Upper lobe of left lung (tissue), 6 donors: ENCODE results near the gene IPO11. TPM values are rescaled to one million over a fixed set of nuclear protein-coding genes. Genes with fewer than 3 reads are reported as not detected.
A peak's percentile ranks its signal among the peaks of the same experiment; 100 is the strongest.

ENCODE experiments used
- ATAC-seq, 2 donors: fragments of 200-7000 bp; cut with Tn5 transposase; one replicate each; pipeline ENCODE4 v1.9.1; 2022; ENCODE audit warnings: mild to moderate bottlenecking in 2 of 2, moderate library complexity in 2 of 2; ENCODE audit not compliant: low FRiP score in 2 of 2
- DNase-seq, 2 donors: peaks; one replicate each; pipeline ENCODE4 v3.0.0-alpha.2; 2019 to 2020
- H3K27ac ChIP-seq, 4 donors: fragments of 200-600 bp; sonication (generic); one replicate each; pipeline ENCODE4 v1.5.1; 2016 to 2019
- H3K27me3 ChIP-seq, 4 donors: fragments of 200-600 bp; sonication (generic); one replicate each; pipeline ENCODE4 v1.5.1; 2017 to 2019
- H3K36me3 ChIP-seq, 4 donors: fragments of 200-600 bp; sonication (generic); one replicate each; pipeline ENCODE4 v1.5.1; 2016 to 2019
- H3K4me1 ChIP-seq, 4 donors: fragments of 200-600 bp; sonication (generic); one replicate each; pipeline ENCODE4 v1.5.1; 2018 to 2019
- H3K4me3 ChIP-seq, 4 donors: fragments of 200-600 bp; sonication (generic); one replicate each; pipeline ENCODE4 v1.5.1; 2017 to 2019; ENCODE audit warnings: mild to moderate bottlenecking in 2 of 4, moderate library complexity in 1 of 4
- H3K9me3 ChIP-seq, 4 donors: fragments of 200-600 bp; sonication (generic); one replicate each; pipeline ENCODE4 v1.5.1; 2018 to 2019
- EP300 ChIP-seq, 4 donors: sonication (generic); formaldehyde crosslinking; IDR thresholded peaks; one replicate each; pipeline ENCODE4 v1.5.1; 2017; ENCODE audit warnings: antibody characterized with exemption in 4 of 4, control low read depth in 2 of 4
- POLR2A ChIP-seq, 4 donors: fragments of 450-650 bp; IDR thresholded peaks; one replicate each; pipeline ENCODE4 v1.5.1; 2016 to 2017; ENCODE audit warnings: antibody characterized with exemption in 4 of 4, mild to moderate bottlenecking in 2 of 4
- POLR2AphosphoS5 ChIP-seq, 2 donors: sonication (generic); formaldehyde crosslinking; IDR thresholded peaks; one replicate each; pipeline ENCODE4 v1.5.1; 2017; ENCODE audit warnings: antibody characterized with exemption in 2 of 2
- WGBS, 2 donors: methylation state at CpG; one replicate each; pipeline ENCODE4 v1.1.5; 2017 to 2018; 5-methylcytosine and 5-hydroxymethylcytosine counted together
- total RNA-seq, 6 donors: library from RNA; depleted of rRNA in 4 of 6; stranded (reverse); fragments of >200 nt in 4 of 6; gene quantifications; one replicate each; pipeline versions ENCODE4 v1.1.0 to v1.2.1, GENCODE V29; 2016 to 2021
- TF ChIP-seq, protein P1 (sequence below), 6 experiments: fragments of 450-650 bp in 4 of 6; fragments of 200-600 bp in 2 of 6; sonication (generic) in 2 of 6; IDR thresholded peaks; one replicate each; pipeline ENCODE4 v1.5.1; 2016 to 2019; ENCODE audit warnings: antibody characterized with exemption in 6 of 6
- donor health status: DM: no; HTN: no; CAD: no; lungs with moderate emphysema.
- donor health status: DM: no; HTN: yes; CAD: no; lungs with severe emphysema.

IPO11 gene
- total RNA-seq, 6 donors from 2014 or later: 12.2 to 40.4 (median 18.8) TPM

DNA sequence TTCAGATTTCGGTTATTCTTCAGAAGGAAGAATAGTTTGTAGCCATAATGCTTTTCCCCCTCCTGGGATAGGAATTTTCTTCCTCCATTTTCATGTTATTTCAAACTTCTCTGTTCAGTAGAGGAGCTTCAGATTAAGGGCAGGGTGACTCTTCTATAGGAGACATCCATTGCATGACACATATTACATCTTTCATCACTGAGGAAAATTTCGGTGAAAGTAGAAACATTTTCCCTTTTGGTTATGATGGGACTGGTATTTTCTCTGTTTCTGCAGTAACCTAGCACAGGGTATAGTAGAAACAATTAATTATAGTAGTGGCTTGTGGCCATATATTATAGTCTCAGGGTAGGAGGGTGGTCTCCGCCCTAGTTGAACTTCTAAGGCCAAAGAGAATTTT lies 1.1 kb downstream of the IPO11 start:
- no peaks in the 10 kb centered on the region for H3K36me3 ChIP-seq
- no peak for DNase-seq
- H3K27ac ChIP-seq: no peak overlapping the region
- no peak for ATAC-seq
- H3K4me1 ChIP-seq: peaks cover 9 to 18% (median 14%) of the 10 kb centered on the region in 4 donors
- no peak for TF ChIP-seq EP300 (IDR thresholded peaks at IDR 0.05)
- TF ChIP-seq, protein P1, sequence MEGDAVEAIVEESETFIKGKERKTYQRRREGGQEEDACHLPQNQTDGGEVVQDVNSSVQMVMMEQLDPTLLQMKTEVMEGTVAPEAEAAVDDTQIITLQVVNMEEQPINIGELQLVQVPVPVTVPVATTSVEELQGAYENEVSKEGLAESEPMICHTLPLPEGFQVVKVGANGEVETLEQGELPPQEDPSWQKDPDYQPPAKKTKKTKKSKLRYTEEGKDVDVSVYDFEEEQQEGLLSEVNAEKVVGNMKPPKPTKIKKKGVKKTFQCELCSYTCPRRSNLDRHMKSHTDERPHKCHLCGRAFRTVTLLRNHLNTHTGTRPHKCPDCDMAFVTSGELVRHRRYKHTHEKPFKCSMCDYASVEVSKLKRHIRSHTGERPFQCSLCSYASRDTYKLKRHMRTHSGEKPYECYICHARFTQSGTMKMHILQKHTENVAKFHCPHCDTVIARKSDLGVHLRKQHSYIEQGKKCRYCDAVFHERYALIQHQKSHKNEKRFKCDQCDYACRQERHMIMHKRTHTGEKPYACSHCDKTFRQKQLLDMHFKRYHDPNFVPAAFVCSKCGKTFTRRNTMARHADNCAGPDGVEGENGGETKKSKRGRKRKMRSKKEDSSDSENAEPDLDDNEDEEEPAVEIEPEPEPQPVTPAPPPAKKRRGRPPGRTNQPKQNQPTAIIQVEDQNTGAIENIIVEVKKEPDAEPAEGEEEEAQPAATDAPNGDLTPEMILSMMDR (IDR thresholded peaks at IDR 0.05): no peak
- TF ChIP-seq POLR2A (IDR thresholded peaks at IDR 0.05): no peak
- TF ChIP-seq POLR2AphosphoS5 (IDR thresholded peaks at IDR 0.05): no peak
- 46 to 64% methylated on average over 3 of the region's 3 CpGs for WGBS, 2 donors
- H3K4me3 ChIP-seq: peak overlapping the region in 3 of 4 donors; percentile 83 to 99 (median 89)
- H3K9me3 ChIP-seq: no peaks in the 10 kb centered on the region
- H3K27me3 ChIP-seq: no peaks in the 10 kb centered on the region

DNA sequence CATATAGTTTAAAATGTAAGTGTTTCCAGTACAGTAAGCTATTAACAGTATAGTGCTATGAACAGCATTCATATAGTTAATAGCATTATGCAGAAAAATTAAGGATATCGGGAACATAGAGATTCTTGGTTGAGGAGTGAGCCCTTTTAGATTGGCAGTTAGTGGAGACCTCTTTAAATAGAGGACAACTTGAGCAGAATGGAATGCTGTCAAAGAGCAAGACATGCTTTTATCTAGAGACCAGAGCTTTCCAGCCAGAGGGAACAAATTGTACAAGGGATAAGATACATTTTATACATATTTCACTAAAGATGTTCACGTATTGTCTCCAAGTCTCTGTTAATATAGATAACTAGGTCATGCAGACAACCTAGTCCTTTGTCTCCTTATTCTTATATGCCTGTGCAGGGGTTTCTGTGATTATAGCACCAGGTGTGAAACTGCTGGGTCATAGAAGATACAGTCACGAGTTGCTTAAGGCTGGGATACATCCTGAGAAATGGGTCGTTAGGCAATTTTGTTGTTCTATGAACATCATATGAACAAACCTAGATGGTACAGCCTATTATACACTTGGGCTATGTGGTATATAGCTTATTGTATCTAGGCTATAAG lies 6.0 kb downstream of the IPO11 start:
- H3K36me3 ChIP-seq: no peaks in the 10 kb centered on the region
- WGBS, 2 donors: 86 to 90% methylated on average over 4 of the region's 4 CpGs
- peaks cover 4 to 13% (median 5%) of the 10 kb centered on the region in 4 donors for H3K4me1 ChIP-seq
- H3K9me3 ChIP-seq: no peaks in the 10 kb centered on the region
- DNase-seq: no peak
- no peak overlapping the region for H3K4me3 ChIP-seq
- no peaks in the 10 kb centered on the region for H3K27me3 ChIP-seq
- TF ChIP-seq, protein P1 (IDR thresholded peaks at IDR 0.05): no peak
- TF ChIP-seq POLR2A (IDR thresholded peaks at IDR 0.05) (no peak), EP300 (IDR thresholded peaks at IDR 0.05) (no peak), POLR2AphosphoS5 (IDR thresholded peaks at IDR 0.05) (no peak)
- ATAC-seq: no peak
- H3K27ac ChIP-seq: no peak overlapping the region

DNA sequence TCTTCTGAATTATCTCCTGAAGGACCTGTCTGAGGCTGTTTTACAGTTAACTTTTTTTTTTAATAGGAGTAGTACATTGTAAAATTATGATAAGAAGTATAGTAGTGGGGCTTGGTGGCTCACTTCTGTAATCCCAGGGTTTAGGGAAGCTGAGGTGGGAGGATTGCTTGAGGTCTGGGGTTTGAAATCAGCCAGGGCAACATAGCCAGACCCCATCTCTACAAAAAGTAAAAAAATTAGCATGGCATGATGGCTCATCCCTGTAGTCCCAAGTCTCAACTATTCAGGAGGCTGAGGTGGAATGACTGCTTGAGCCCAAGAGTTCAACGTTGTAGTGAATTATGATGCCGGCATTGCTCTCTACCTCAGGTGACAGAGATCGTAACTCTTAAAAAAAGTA lies 7.0 kb downstream of the IPO11 start:
- no peak for DNase-seq
- Histone ChIP-seq H3K9me3 (no peaks in the 10 kb centered on the region), H3K36me3 (no peaks in the 10 kb centered on the region), H3K27ac (no peak overlapping the region), H3K27me3 (no peaks in the 10 kb centered on the region), H3K4me3 (no peak overlapping the region), H3K4me1 (peaks cover 0 to 5% (median 0%) of the 10 kb centered on the region in 4 donors)
- TF ChIP-seq, protein P1 (IDR thresholded peaks at IDR 0.05): no peak
- TF ChIP-seq EP300 (IDR thresholded peaks at IDR 0.05): no peak
- no peak for TF ChIP-seq POLR2AphosphoS5 (IDR thresholded peaks at IDR 0.05)
- TF ChIP-seq POLR2A (IDR thresholded peaks at IDR 0.05): no peak
- no peak for ATAC-seq
- WGBS, 2 donors: 96 to 98% methylated on average over 3 of the region's 3 CpGs

DNA sequence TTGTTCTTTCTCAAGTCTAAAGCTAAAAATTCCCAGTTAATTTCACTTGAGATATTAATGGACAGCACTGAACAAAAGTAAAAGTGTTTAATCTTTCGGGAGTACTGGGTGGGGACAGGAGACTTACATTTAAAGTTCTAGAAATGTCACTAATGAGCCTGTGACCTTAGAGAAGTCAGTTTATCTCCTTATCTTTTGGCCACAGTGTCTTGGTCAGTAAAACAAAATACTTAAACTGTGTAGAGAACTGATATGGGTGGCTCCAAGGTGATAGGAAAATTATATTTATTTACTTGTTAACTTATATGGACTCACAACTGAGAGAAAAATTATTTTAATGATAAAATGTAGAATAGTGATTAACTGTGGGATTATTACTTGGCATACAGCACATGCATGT lies 8.9 kb downstream of the IPO11 start:
- peaks cover 0 to 5% (median 0%) of the 10 kb centered on the region in 4 donors for H3K4me1 ChIP-seq
- no peaks in the 10 kb centered on the region for H3K36me3 ChIP-seq
- no peak for TF ChIP-seq POLR2AphosphoS5 (IDR thresholded peaks at IDR 0.05)
- TF ChIP-seq POLR2A (IDR thresholded peaks at IDR 0.05): no peak
- TF ChIP-seq, protein P1 (IDR thresholded peaks at IDR 0.05): no peak
- TF ChIP-seq EP300 (IDR thresholded peaks at IDR 0.05): no peak
- H3K27me3 ChIP-seq: no peaks in the 10 kb centered on the region
- 65 to 72% methylated on average over 1 of the region's 1 CpG for WGBS, 2 donors
- ATAC-seq (no peak), DNase-seq (no peak)
- H3K9me3 ChIP-seq: no peaks in the 10 kb centered on the region
- H3K4me3 ChIP-seq: no peak overlapping the region
- H3K27ac ChIP-seq: no peak overlapping the region

DNA sequence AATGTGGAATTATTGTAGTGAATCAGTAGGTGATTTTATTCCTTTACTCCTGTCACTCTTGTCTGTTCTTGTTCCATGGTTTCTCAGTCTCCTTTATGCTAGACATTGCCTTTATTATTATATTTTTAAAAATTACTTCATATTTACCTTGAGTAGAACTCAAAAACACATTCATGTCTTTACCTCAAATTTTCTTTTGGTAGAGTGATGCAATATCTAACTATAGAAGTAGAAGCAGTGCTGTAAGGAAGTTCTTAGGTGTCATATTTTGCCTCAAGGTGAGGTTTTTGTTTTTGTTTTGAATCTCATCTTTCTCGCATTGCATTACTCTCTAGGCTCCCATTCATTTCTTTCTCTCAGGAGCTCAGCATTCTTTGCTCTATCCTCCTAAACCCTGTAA lies 12.2 kb downstream of the IPO11 start:
- WGBS, 2 donors: 90 to 100% methylated on average over 1 of the region's 1 CpG
- Histone ChIP-seq H3K4me3 (no peak overlapping the region), H3K27ac (no peak overlapping the region), H3K27me3 (no peaks in the 10 kb centered on the region), H3K36me3 (no peaks in the 10 kb centered on the region), H3K9me3 (no peaks in the 10 kb centered on the region), H3K4me1 (peaks cover 0 to 5% (median 0%) of the 10 kb centered on the region in 4 donors)
- ATAC-seq (no peak), DNase-seq (no peak)
- TF ChIP-seq POLR2A (IDR thresholded peaks at IDR 0.05) (no peak), POLR2AphosphoS5 (IDR thresholded peaks at IDR 0.05) (no peak), EP300 (IDR thresholded peaks at IDR 0.05) (no peak)
- TF ChIP-seq, protein P1 (IDR thresholded peaks at IDR 0.05): no peak
